ENCODE results near the gene NRAP.
A peak's percentile ranks its signal among the peaks of the same experiment; 100 is the strongest.

NRAP gene

GRCh38 chr10:113663908-113664307 is at the start of gene NRAP:
TSS of gene NRAP (minus strand) at chr10:113664041. CDS start at chr10:113663882, 159 bp downstream.
- no peak for DNase-seq (ENCODE audit: low spot score)

DNA sequence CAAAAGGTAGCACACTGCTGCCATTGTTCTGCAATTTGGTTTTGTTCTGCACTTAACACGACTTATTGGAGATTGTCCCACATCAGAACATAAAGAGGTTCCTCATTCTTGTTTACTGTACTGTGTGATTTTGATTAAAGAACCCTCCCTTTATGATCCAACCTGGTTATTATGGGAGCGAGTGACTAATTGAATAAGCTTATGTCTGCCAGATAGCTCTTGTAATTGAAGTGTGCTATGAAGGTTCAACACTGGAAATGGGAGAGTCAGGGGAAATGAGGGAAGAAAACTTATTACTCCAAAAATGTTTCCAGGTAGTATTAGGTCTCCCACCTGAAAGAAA is 49.8 kb upstream of the NRAP start:
- DNase-seq (ENCODE audit: low spot score) = no peak

GRCh38 chr10:113712755-113713639 is 49.2 kb upstream of the NRAP start:
- no peak for DNase-seq (ENCODE audit: low spot score)

DNA sequence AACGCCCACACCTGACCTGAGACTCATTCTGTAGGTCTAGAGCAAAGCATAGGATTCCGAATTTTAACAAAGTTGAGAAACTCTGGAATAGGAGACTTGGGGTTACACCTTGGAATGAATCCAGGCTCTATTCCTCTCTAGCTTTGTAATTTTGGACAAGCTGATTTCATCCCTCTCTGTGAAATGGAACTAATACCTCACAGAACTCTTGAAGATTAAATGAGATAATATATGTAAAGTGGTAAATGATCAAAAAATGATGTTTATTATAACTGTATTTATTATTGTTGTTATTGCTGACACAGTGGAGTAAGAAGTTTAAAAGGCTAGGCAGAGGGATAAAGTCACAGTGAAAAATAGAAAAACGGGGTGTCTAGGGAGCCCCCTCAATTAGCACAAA is 48.2 kb upstream of the NRAP start:
- DNase-seq (ENCODE audit: low spot score) = no peak

- no peak for DNase-seq (ENCODE audit: low spot score)
These were observed 47.3 kb upstream of the NRAP start for GRCh38 chr10:113711142-113711541.

- no peak for DNase-seq (ENCODE audit: low spot score)
These were observed 45.5 kb upstream of the NRAP start for GRCh38 chr10:113709221-113709838.

DNA sequence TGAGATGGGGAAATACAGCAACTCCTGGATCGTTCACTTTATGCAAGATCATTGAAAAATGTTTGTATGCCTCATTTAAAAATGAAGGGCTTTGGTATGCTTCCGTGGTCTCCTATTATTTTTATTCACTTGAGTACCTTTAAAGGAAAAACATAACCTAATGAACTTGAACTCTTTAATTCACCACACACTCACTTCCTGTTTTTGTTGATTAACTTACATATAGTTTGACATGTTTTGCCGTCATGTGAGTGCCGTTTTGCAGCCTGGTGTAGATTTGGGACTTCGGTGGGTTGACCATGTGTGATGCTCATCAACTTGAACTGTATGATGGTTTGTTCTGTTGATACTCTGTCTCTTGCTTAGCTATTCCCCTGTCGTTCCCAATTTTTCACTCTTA is 44.8 kb upstream of the NRAP start:
- DNase-seq (ENCODE audit: low spot score) = no peak

GRCh38 chr10:113706623-113707022 is 42.8 kb upstream of the NRAP start:
- DNase-seq (ENCODE audit: low spot score) = no peak

DNA sequence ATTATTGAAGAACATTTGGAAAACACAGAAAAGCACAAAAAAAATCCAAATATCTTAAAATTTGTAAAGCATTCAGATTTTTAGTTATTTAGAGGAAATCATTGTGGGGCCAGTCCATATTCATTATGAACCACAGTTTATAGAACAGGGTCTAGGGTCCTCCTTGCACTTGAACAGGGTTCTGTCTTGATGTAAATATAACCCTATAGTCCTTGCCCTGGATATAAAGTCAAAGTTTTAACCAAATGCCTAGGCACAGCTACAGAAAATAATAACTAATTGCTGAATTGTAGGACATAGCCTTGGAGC is 41.5 kb upstream of the NRAP start:
- DNase-seq (ENCODE audit: low spot score) = no peak

DNA sequence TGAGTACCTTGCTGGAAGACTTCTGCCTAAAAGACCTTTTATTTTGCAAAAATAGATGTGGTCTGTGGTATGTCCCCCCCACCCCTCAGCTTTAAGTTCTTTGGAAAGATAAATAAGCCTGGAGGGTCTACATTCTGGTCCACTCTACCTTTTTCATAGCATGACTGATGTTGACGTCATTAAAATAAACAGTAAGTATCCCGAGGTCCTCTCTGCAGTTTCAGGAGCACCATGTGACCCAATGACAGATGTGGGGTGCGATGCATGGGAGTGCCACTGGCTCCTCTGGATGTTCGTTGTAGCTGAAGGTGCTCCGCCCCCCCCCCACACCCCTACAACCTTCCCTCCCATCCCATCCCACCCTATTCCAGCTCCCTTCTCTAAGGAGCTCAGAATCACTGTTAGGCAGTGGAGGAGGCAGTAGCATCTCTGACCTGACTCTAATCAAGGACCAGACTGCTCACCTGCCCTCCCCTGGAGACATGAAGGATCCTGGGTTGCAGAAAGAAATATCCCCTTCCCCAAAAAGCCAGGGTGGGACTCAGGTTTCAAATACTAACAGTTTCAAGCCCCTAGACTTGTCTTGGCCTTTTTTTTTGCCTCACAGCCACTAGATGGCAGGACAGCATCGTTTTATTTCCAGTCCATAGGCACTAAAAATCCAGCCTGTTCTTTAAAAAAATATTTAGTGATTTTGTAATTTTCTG is 40.9 kb upstream of the NRAP start:
- peak; percentile 62 for DNase-seq (ENCODE audit: low spot score)

DNA sequence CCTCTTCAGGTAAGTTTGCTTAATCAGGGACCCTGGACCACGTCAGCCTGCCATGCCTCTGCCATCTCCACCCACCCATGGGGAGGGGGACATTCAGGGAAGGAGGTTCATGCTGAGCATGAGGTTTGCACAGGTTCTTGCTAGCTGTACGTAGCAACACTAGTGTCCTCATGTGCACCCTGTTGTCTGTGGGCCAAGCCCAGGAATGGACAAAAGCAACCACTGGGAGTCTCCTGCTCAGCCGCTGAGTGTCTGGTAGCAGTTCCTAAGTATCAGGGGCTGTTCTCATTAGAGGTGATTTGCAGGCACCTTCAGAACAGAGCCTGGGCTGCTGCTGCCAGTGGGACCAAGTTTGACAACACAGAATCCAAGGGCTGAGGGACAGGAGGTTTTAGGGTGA is 33.8 kb upstream of the NRAP start:
- no peak for DNase-seq (ENCODE audit: low spot score)

GRCh38 chr10:113695691-113696090 is 31.9 kb upstream of the NRAP start:
- no peak for DNase-seq (ENCODE audit: low spot score)

- no peak for DNase-seq (ENCODE audit: low spot score)
These were observed 29.5 kb upstream of the NRAP start for GRCh38 chr10:113693348-113693747.

DNA sequence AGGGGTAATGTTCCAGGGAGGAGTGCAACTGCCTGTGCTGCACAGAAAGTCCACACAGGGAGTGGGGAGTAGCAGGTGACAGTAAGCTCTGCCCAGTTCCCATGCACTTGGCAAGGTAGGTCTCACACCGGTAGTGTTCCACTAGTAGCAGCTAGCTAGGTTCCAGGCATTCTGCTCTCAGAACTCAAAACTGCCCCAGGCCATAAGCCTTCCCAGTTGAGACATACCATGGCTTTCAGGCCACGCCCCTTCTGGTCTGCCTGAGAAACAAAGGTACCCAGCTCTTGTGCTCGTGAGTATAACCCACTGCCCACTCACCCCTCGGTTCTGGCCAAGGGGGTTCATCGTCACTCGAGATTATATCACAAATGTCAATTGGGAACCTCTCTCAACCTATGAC is 28.4 kb upstream of the NRAP start:
- DNase-seq (ENCODE audit: low spot score) = no peak

DNA sequence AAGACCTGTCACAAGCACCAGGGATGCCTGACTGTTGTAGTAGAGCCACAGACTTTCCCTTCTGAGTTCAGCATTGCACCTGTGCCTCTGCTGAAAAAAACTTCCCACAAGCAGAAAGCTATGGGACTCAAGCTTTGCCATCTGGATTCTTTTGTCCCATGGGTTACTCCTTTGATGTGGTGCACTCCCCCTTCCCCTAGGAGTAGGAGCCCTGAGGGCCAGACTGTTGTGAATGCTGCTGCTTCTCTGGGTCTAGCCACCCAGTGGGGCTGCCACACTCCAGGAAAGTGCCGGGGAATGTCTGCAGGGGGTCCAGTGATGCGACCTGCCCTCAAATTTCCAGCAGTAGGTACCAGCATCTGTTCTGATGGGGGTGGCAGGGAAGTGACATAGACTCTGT is 27.5 kb upstream of the NRAP start:
- DNase-seq (ENCODE audit: low spot score) = no peak

DNA sequence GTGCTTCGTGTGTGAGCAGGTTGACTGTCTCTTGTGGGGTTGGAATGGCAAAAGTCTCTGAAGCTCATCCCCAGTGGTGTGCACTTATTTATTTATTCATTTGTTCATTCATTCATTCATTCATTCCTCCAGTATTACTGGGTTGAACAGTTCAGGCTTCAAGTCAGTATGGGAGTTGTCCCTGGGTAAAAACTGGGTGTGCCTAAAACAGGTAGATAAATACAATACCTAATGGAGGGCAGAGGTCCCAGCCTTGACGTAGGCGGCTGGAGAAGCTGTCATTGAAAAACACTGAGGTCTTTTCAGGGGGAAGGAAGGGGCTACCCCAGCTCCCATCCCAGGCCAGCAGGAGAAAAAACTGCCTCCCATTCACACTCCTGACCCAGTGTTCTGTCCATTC is 26.9 kb upstream of the NRAP start:
- DNase-seq (ENCODE audit: low spot score) = no peak

DNA sequence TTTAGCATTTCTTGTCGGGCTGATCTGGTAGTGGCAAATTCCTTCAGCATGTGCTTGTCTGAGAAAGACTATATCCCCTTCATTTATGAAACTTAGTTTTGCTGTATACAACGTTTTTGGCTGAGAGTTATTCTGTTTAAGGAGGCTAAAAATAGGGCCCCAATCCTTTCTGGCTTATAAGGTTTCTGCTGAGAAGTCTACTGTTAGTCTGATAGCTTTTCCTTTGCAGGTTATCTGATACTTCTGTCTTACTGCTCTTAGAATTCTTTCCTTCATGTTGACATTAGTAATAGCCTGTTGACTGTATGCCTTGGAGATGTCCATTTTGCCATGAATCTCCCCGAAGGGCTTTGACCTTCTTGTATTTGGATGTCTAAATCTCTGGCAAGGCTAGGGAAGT is 25.7 kb upstream of the NRAP start:
- DNase-seq (ENCODE audit: low spot score) = no peak

DNA sequence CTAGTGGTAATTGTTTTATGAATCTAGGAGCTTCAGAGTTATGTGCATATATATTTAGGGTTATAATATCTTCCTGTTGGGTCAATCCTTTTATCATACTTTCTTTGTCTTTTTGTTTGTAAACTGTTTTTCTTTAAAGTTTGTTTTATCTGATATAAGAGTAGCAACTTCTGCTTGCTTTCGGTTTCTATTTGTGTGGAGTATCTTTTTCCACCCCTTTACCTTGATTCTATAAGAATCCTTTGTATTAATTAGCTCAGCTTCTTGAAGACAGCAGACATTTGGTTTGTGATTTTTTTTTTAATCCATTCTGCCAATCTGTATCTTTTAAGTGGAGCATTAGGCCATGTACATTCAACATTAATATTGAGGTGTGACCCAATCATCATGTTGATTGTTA is 25.2 kb upstream of the NRAP start:
- no peak for DNase-seq (ENCODE audit: low spot score)

DNA sequence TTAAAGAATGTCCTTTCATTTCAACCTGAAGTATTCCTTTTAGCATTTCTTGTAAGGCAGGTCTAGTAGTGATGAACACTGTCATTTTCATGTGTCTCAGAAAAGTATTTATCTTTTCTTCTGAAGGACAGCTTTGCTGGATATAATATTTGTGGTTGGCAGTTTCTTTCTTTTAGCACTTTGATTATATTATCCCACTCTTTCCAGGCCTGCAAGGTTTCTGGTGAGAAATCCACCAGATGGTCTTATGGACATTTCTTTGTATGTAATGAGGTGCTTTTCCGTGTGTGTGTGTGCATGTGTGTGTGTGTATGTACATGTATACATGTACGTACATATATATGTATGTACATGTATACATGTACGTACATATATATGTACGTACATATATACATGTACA is 23.2 kb upstream of the NRAP start:
- DNase-seq (ENCODE audit: low spot score) = no peak

DNA sequence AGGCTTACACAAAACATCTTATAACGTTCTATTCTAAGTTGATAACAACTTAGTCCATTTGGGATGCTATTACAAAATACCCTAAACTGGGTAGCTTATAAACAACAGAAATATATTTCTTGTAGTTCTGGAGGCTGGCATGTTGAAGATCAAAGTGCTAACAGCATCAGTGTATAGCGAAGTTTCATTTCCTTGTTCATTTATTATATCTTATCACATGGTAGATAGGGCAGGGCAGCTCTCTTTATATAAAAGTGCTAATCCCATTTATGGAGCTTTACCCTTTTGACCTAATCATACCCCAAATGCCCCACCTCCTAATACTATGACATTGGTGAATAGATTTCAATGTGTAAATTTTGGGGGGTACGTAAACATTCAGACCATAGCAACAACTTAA is 22.2 kb upstream of the NRAP start:
- no peak for DNase-seq (ENCODE audit: low spot score)

DNA sequence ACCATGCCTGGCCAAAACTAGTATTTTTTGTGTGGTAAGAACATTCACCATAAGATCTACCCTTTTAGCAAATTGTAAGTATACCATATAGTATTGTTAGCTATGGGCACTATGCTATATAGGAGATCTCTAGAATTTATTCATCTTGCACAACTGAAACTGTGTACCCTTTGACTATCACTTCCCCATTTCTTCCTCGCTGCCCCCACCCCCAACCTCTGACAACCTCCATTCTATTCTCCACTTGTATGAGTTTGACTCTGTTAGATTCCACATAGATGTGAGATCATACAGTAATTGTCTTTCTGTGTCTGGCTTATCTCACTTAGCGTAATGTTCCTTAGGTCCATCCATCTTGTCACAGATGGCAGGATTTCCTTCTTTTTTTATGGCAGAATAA is 19.5 kb upstream of the NRAP start:
- no peak for DNase-seq (ENCODE audit: low spot score)

DNA sequence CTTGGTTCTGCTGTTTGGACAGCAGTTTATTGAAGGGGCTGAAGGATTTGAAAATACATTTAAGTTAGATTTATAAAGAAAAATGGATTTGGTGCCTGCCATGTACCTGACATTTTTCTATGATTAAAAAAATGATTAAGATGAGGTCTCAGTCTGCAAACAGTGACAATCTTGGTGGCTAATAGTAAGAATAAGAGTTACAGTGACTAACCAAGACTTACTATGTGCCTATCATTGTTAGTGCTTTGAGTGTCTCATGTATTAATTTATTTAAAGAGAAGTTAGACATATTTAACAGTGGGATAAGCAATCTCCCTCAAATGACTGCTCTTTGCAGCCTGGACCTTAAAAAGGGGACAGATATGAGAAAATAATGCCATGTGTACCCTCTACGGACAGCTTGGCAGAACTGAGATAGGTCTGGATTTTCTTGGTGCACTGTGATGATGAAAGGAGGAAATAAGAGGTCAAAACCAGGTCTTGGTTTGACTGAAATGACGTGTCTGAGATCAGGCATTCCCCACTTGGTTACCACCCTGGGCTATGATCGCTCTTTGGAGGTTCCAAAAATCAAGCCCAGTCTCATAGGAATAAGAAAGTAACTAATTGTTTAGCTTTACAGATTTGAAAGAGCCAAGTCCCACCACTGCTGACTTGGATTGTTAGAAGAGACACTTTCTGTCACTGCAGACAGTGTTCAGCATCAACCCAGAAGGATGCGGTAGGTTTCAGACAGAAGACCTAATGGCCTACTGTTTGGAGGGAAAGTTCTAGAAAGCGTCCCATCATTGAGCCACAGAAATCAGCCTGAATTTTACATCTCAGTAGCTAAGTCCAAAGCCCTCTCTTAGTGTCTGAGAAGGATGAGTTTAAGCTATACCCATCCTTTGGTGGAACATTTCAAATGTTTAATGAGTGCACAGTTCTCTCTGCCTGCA is 18.0 kb upstream of the NRAP start:
- DNase-seq (ENCODE audit: low spot score) = peak; percentile 3
